C4-2B (cell line): ENCODE data around the gene EPB41L2.

Source experiments
- ZFX ChIP-seq: fragments of 450-650 bp; IDR thresholded peaks from 2 replicates; pipeline ENCODE4 v1.6.1; 2017
- TF ChIP-seq, protein P1 (sequence below): fragments of 450-650 bp; conservative IDR thresholded peaks from 2 replicates; pipeline ENCODE4 v1.5.1; 2017; ENCODE audit warnings: mild to moderate bottlenecking

DNA sequence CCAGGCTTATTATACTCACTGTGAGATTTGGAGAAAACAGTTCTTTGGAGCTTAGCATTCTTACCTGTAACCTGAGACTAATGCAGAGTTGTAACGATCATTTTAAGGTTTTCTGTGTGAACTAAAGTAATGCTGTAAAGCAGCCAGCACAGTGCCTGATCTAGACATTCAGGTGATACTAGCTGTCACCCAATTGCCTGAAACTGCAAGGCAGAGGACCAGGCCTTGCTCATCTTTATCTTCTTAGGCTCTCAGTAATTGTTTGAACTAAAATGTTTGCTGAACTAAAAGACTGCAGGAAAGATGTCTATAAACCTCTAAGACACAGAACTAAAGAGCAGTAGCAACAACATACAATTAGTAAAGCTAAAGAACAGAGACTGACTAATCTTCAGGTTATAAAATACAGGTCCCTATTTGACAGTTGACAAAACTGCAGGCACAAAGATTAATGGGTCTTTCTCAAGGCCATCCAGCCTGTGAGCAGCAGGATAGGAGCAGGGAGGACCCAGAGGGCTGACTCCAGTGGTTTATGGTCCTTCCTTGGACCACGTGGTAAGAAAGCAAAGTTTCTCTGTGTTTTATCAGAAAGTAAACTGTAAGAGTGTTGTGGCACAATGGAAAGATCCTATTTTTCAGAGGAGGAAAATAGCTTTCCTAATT lies 204.4 kb downstream of the EPB41L2 start:
- TF ChIP-seq, protein P1, sequence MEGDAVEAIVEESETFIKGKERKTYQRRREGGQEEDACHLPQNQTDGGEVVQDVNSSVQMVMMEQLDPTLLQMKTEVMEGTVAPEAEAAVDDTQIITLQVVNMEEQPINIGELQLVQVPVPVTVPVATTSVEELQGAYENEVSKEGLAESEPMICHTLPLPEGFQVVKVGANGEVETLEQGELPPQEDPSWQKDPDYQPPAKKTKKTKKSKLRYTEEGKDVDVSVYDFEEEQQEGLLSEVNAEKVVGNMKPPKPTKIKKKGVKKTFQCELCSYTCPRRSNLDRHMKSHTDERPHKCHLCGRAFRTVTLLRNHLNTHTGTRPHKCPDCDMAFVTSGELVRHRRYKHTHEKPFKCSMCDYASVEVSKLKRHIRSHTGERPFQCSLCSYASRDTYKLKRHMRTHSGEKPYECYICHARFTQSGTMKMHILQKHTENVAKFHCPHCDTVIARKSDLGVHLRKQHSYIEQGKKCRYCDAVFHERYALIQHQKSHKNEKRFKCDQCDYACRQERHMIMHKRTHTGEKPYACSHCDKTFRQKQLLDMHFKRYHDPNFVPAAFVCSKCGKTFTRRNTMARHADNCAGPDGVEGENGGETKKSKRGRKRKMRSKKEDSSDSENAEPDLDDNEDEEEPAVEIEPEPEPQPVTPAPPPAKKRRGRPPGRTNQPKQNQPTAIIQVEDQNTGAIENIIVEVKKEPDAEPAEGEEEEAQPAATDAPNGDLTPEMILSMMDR = no peak
- no peak for TF ChIP-seq ZFX
